Neutrophil (primary cell): ENCODE data around the gene SLC20A1.

ENCODE experiments used
- H3K27ac ChIP-seq: fragments of 200-600 bp; sonication (generic); 2 replicates; pipeline ENCODE4 v1.5.1; 2016; ENCODE audit warnings: mild to moderate bottlenecking, moderate library complexity
- H3K27me3 ChIP-seq: fragments of 200-600 bp; sonication (generic); 2 replicates; pipeline ENCODE4 v1.6.0; 2016; ENCODE audit warnings: mild to moderate bottlenecking
- H3K36me3 ChIP-seq: fragments of 200-600 bp; sonication (generic); 2 replicates; pipeline ENCODE4 v1.5.1; 2017
- H3K4me1 ChIP-seq, 2 experiments: fragments of 200-600 bp in 1 of 2; sonication (generic) in 1 of 2; 1 replicate in 1 of 2; 2 replicates in 1 of 2; pipeline versions ENCODE4 v1.5.1 to v1.6.1; 2013 to 2016; ENCODE audit warnings: low read depth in 1 of 2, low read length in 1 of 2, mild to moderate bottlenecking in 1 of 2, moderate library complexity in 1 of 2; ENCODE audit not compliant: control insufficient read depth in 1 of 2, insufficient read depth in 1 of 2
- H3K4me3 ChIP-seq, 2 experiments: fragments of 200-600 bp in 1 of 2; sonication (generic) in 1 of 2; 1 replicate in 1 of 2; 2 replicates in 1 of 2; pipeline ENCODE4 v1.5.1; 2013 to 2016; ENCODE audit warnings: low read depth in 1 of 2, low read length in 1 of 2, mild to moderate bottlenecking in 1 of 2, moderate library complexity in 1 of 2
- H3K9me3 ChIP-seq: fragments of 200-600 bp; sonication (generic); 2 replicates; pipeline ENCODE4 v1.5.1; 2016
- CTCF ChIP-seq: fragments of 200-600 bp; sonication (generic); IDR thresholded peaks from 2 replicates; pipeline ENCODE4 v1.5.1; 2016; ENCODE audit warnings: antibody characterized with exemption

Gene SLC20A1

DNA sequence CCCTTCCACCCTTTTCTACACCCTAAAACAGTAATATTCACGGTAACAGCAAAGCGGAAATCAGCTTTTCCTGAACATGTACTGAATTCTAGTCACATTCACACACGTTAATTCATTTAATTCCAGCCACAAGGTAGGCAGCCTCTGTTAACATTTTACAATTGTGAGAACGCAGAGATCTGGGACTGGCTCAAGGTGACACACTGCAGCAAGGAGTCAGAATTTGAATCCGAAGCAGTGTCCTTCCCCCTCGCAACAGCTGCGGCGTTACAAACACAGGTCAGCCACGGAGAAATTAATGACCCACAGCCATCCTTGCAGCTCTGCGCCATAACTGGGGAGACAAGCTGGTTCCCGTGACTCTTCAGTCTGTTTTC is 818 bp upstream of the SLC20A1 start:
- Histone ChIP-seq H3K9me3 (no peaks in the 10 kb centered on the region), H3K27ac (peak overlapping the region; percentile 95), H3K36me3 (peaks cover 14% of the 10 kb centered on the region), H3K27me3 (peaks cover 8% of the 10 kb centered on the region), H3K4me3 (peak overlapping the region; percentile 79 to 96), H3K4me1 (peaks cover 42 to 46% of the 10 kb centered on the region in 2 experiments)
- no peak for TF ChIP-seq CTCF

DNA sequence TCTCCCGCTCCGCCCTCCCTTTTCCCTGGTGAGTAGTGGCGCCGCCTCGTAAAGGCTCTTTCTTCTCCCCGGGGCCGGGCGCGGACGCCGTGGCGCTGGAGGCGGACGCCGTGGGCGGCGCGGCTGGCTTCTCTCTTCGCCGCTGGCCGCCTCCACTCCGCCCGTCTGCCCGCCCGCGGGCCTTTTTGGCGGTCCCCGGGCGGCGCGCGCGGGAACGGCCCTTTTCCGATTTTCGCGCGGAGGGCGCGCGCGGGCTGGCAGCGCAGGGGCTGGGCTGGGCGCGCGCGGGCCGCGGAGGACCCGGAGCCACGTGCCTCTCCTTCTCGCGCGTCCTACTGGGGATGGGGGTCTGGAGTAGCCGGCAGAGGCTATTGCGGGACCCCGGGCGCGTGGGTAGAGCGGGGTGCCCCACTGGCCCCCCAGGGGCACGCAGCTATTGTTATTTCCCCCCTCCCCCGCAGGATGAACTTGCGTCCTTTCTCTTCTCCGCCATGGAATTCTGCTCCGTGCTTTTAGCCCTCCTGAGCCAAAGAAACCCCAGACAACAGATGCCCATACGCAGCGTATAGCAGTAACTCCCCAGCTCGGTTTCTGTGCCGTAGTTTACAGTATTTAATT is 472 bp downstream of the SLC20A1 start:
- peaks cover 35 to 36% of the 10 kb centered on the region in 2 experiments for H3K4me1 ChIP-seq
- H3K27ac ChIP-seq: peak overlapping the region; percentile 95
- peak; percentile 5 for TF ChIP-seq CTCF
- H3K36me3 ChIP-seq: peaks cover 14% of the 10 kb centered on the region
- H3K4me3 ChIP-seq: peak overlapping the region; percentile 79 to 96
- H3K9me3 ChIP-seq: no peaks in the 10 kb centered on the region
- peaks cover 8% of the 10 kb centered on the region for H3K27me3 ChIP-seq

GRCh38 chr2:112646791-112647689 is 1.3 kb downstream of the SLC20A1 start:
- Histone ChIP-seq H3K9me3 (no peaks in the 10 kb centered on the region), H3K27me3 (peaks cover 8% of the 10 kb centered on the region), H3K4me1 (peaks cover 27 to 28% of the 10 kb centered on the region in 2 experiments), H3K27ac (peak overlapping the region; percentile 95), H3K4me3 (peak overlapping the region; percentile 79 to 96), H3K36me3 (peaks cover 19% of the 10 kb centered on the region)
- no peak for TF ChIP-seq CTCF

GRCh38 chr2:112648081-112648480 is 2.3 kb downstream of the SLC20A1 start:
- peaks cover 28% of the 10 kb centered on the region for H3K36me3 ChIP-seq
- H3K9me3 ChIP-seq: no peaks in the 10 kb centered on the region
- H3K27me3 ChIP-seq: peaks cover 8% of the 10 kb centered on the region
- peaks cover 22 to 23% of the 10 kb centered on the region in 2 experiments for H3K4me1 ChIP-seq
- H3K27ac ChIP-seq: no peak overlapping the region
- no peak overlapping the region for H3K4me3 ChIP-seq
- TF ChIP-seq CTCF: no peak

GRCh38 chr2:112656679-112657078 is 10.9 kb downstream of the SLC20A1 start:
- Histone ChIP-seq H3K4me1 (no peaks in the 10 kb centered on the region), H3K4me3 (no peak overlapping the region), H3K27me3 (no peaks in the 10 kb centered on the region), H3K27ac (no peak overlapping the region), H3K9me3 (no peaks in the 10 kb centered on the region), H3K36me3 (peaks cover 74% of the 10 kb centered on the region)
- no peak for TF ChIP-seq CTCF
